ENCODE measurements around the gene INPP5A. TPM values are rescaled to one million over a fixed set of nuclear protein-coding genes. Genes with fewer than 3 reads are reported as not detected.
"Not testable (repeated sequence)": the region's sequence is repeated elsewhere in the genome, so short reads cannot be mapped to it uniquely, and the experiment has no call there.

INPP5A gene
- total and polyA plus RNA-seq, 10 donors, result 11.1 to 41.3 (median 30.8) TPM

- 94 to 98% (median 96%) methylated on average over 13 of the region's 13 CpGs for WGBS, 5 donors
- no peak for TF ChIP-seq POLR2AphosphoS5 (IDR thresholded peaks at IDR 0.05)
- no peak for TF ChIP-seq CTCF (IDR thresholded peaks at IDR 0.05 in 8 of 11, conservative IDR thresholded peaks at IDR 0.05 in 3 of 11)
- TF ChIP-seq POLR2A (IDR thresholded peaks at IDR 0.05), result no peak
- peaks cover 0 to 5% (median 0%) of the 10 kb centered on the region in 8 donors for H3K9me3 ChIP-seq
- no peak overlapping the region for H3K4me3 ChIP-seq
- intact Hi-C loops (cut with DNase I; ENCODE audit: low total_unique reads), result no loop called here
- peaks cover 0 to 78% (median 27%) of the 10 kb centered on the region in 6 donors for H3K36me3 ChIP-seq
- H3K27me3 ChIP-seq (replicated peaks in 1 of 7), result no peaks in the 10 kb centered on the region
- peaks cover 0 to 6% (median 0%) of the 10 kb centered on the region in 6 donors for H3K4me1 ChIP-seq
- H3K27ac ChIP-seq, result no peak overlapping the region
- no peak for DNase-seq
Observed at GRCh38 chr10:132766291-132766690, 228.7 kb downstream of the INPP5A start.

- H3K27ac ChIP-seq, result no peak overlapping the region
- WGBS, 5 donors, result 96 to 98% (median 98%) methylated on average over 41 of the region's 41 CpGs
- peaks cover 0 to 75% (median 28%) of the 10 kb centered on the region in 6 donors for H3K36me3 ChIP-seq
- no peak for TF ChIP-seq CTCF (IDR thresholded peaks at IDR 0.05 in 8 of 11, conservative IDR thresholded peaks at IDR 0.05 in 3 of 11)
- peak in 1 of 3 donors; percentile 8 for TF ChIP-seq POLR2AphosphoS5 (IDR thresholded peaks at IDR 0.05)
- TF ChIP-seq POLR2A (IDR thresholded peaks at IDR 0.05), result no peak
- peaks cover 0 to 5% (median 0%) of the 10 kb centered on the region in 8 donors for H3K9me3 ChIP-seq
- peaks cover 0 to 6% (median 0%) of the 10 kb centered on the region in 6 donors for H3K4me1 ChIP-seq
- no peak for DNase-seq
- intact Hi-C loops (cut with DNase I; ENCODE audit: low total_unique reads), result no loop called here
- no peak overlapping the region for H3K4me3 ChIP-seq
- no peaks in the 10 kb centered on the region for H3K27me3 ChIP-seq (replicated peaks in 1 of 7)
Observed at GRCh38 chr10:132768346-132769248, 231.0 kb downstream of the INPP5A start.

GRCh38 chr10:132770061-132771021 is 232.8 kb downstream of the INPP5A start:
- H3K9me3 ChIP-seq, result peaks cover 0 to 5% (median 0%) of the 10 kb centered on the region in 8 donors
- H3K36me3 ChIP-seq, result peaks cover 0 to 82% (median 28%) of the 10 kb centered on the region in 6 donors
- intact Hi-C loops (cut with DNase I; ENCODE audit: low total_unique reads), result no loop called here
- H3K27me3 ChIP-seq (replicated peaks in 1 of 7), result no peaks in the 10 kb centered on the region
- no peaks in the 10 kb centered on the region for H3K4me1 ChIP-seq
- no peak for DNase-seq
- no peak for TF ChIP-seq CTCF (IDR thresholded peaks at IDR 0.05 in 8 of 11, conservative IDR thresholded peaks at IDR 0.05 in 3 of 11)
- no peak for TF ChIP-seq POLR2AphosphoS5 (IDR thresholded peaks at IDR 0.05)
- TF ChIP-seq POLR2A (IDR thresholded peaks at IDR 0.05), result no peak
- no peak overlapping the region for H3K4me3 ChIP-seq
- H3K27ac ChIP-seq, result no peak overlapping the region
- 94 to 98% (median 97%) methylated on average over 43 to 45 of the region's 45 CpGs for WGBS, 5 donors

- H3K9me3 ChIP-seq; H3K27ac ChIP-seq; DNase-seq; intact Hi-C loops (cut with DNase I; ENCODE audit: low total_unique reads); H3K4me1 ChIP-seq; H3K27me3 ChIP-seq (replicated peaks in 1 of 7); H3K4me3 ChIP-seq: not testable (repeated sequence)
- peaks cover 0 to 86% (median 33%) of the 10 kb centered on the region in 6 donors for H3K36me3 ChIP-seq
- WGBS, 5 donors, result 93 to 99% (median 95%) methylated on average over 13 to 21 of the region's 25 CpGs
Observed at GRCh38 chr10:132772816-132773215, 235.2 kb downstream of the INPP5A start.
